HG03045 (cell line): ENCODE data around the gene EEFSEC.

Experiments
- ATAC-seq: cut with Tn5 transposase; IDR thresholded peaks from one replicate; pipeline ENCODE4 v1.9.1; 2021; ENCODE audit warnings: mild to moderate bottlenecking, moderate library complexity; ENCODE audit not compliant: unreplicated experiment

Gene EEFSEC

DNA sequence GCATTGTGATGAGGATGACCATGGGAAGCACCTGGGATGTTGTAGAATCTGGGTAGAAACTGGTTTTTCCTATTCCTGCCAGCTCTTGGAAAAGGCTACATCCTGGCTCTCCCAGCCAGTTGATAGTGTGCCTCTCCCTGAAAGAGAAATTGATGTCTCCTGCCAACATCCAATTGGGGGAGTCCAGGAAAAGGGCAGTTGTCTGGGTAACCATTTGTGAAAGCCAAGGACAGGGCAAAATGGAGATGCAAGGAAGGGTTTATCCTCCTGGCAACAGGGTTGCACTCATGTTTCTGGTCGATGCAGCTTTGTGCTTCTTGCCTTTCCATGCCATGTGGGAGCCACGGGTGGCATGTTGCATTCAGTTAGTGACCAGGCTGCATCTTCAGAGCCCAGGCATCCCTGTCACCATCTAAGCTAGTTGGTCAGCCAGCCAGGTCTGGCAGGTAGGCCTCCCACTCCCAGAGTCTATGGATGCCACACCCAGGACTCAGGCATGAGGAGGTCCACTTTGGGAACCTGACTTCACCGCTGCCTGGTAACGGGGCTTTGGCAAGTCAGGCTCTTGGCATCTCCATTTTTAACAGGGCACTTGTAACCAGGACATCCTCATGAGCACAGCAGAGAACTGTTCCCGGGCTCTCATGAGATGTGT, 159.9 kb downstream of the EEFSEC start:
- ATAC-seq = no peak

DNA sequence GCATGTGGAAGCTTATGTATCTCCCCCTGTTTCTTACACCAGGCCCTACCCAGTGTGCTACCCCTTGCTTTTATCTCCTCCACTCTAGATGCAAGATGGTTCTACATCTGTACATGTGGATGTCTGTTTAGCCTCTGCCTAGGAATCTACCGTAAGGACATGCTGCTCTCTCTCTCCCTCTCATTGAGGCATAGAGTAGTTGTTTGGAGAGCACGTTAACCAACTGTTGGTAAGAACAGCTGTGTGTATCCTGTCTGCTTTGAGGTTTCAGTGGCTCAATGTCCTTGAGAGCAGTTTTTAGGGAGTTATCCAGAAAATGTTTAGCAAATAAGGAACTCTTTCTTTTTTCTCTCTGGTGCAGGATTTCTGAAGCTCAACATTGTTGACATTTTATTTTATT, 160.7 kb downstream of the EEFSEC start:
- no peak for ATAC-seq

DNA sequence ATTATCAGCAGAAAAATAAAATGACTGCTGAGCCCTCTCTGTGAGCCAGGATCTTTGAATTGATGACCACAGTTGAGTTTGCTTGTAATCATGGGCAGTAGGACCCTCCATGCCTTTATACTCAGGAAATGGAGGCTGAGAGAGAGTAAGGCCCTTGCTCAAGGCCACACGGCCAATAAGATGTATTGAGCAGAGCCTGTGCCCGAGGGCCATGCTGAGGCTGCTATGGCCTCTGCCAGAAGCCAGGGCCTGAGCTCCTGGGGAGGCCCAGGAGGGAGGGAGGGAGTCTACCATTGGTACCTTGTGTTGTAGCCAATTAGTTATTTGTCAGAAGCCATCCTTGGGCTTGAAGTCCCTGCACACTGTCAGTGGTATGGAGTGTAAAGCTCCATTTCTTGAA, 162.0 kb downstream of the EEFSEC start:
- no peak for ATAC-seq

DNA sequence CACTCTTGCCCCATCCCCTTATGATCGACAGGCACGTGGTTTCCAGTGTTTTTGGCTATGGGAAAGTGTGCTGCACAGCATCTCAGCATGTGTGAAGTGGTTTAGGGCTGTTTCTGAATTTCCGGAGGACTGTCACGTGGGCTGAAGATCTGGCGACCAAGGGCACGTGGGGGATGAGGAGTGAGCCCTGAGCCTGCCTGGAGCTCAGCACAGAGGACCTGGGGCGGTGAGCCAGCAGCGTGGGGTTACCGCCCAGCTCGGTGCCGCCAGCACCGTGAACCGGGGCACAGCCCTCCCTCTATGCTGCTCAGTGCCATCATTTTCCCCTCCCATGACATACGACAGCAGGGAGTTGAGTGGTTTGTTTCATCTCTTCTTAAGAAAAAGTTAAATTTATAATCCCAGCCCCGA, 163.2 kb downstream of the EEFSEC start:
- no peak for ATAC-seq

DNA sequence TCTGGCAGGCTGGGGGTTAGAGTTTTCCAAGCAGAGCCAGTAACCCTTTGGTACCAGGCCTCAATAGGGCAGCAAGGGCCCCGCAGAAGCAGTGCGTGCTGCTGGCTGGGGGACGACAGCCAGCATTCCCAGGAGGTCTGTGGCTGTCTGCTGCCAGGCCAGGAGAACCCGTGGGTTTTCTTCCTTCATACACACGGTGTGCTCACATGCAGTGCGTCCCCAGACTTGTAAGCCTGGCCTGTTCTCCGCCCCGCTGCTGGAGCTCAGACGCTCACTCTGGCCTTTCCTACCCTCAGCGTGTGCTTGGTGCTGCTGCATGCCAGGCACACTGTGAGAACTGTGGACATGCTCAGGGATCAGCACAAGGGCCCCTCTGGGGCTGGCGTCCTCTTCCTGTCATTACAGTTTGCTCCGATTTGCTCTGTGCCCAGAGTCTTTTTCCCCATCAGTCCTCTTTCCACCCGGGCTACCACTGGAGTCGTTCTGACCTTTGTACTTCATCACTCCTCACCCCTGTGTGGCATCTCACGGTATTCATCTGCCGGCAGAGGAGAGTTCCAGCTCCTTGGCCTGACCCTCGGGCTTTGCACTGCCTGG, 163.9 kb downstream of the EEFSEC start:
- ATAC-seq = no peak

DNA sequence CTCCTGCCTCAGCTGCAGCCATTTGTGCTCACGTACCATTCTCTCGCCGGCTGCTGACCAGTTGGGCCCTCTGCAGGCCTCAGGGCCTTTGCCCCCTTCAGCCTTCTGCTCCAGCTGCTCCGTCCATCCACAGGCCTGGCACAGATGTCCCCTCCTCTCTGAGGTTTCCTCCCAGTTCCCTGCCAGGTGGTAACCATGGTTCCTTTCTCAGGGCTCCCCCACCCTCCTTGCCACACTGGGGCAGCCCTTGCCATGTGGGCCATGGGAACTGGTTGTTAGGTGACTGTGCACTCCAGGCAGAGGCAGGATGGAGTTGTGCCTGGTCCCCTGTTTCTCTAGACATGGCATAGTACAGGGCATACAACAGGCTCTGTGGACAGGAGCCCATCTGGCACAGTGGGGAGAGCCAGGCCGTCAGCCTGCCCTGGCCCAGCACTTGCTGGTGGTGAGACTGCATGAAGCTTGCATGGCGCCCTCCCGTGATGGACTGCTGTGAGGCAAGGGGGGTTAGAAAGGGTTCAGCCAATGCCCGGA, 164.5 kb downstream of the EEFSEC start:
- no peak for ATAC-seq

DNA sequence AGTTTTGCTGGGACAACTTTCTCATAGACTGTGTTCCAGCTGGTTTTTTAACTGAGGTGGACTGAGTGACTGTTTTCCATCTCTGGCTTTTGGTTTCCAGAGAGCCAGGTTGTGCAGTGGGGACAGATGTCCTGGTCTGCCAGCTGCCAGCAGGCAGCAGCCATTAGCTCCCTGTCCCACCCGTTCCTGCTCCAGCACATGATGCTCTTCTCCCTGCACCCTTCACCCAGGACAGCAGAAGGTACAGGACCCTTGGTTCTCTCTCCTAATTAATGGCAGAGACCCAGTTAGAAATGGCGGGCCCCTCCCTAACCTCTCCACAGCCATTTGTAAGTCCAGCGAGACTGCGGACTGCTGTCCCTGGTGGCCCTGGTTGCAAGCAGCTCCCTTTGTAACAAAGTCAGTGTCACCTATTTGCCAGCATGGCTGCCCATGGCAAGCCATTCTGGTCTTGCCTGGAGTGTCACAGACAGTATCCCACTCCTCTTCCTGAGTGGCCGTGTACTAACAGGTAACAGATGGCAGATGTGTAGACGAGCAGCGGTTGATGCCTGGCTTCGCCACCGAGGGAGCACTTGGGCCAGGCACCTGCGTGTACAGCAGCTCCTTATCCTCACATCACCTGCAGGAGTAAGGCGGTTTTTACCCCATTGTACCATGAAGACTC, 165.1 kb downstream of the EEFSEC start:
- no peak for ATAC-seq

DNA sequence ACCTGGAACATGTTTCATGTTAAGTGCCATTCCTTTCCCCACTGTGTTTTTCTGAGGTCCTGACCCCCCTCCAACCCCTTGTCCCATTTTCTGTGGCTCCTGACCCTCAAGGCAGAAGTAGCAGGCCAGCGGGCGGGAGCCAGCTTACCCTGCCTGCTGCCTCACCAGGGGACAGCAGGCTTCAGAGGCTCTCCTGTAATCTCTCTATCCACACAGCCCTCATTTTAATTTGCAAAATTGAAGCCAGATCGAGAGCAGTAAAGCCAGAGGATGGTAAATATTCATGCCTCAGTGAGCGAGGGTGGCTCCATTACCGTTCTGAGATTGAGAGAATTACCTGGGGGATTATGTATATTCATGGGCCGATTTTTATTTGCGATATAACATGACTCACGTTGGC, 165.8 kb downstream of the EEFSEC start:
- no peak for ATAC-seq

DNA sequence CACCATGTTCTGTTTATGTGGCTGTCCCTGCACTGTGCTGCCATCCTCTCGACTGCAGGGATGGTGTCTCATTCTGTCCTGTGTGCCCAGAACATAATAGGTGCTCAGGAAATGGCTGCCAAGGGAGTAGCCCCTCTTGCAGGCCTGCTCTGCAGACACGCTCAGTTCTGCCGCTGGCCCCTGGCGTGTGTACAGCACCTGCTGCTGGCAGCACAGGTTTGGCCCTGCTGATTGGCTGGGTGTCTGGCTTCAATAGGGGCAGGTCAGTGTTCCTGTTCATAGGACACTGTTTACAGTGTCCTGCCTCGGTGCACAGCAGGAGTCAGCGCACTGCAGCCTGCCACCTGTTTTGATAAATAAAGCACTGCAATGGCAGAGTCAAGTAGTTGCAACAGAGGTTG, 166.5 kb downstream of the EEFSEC start:
- ATAC-seq = no peak

DNA sequence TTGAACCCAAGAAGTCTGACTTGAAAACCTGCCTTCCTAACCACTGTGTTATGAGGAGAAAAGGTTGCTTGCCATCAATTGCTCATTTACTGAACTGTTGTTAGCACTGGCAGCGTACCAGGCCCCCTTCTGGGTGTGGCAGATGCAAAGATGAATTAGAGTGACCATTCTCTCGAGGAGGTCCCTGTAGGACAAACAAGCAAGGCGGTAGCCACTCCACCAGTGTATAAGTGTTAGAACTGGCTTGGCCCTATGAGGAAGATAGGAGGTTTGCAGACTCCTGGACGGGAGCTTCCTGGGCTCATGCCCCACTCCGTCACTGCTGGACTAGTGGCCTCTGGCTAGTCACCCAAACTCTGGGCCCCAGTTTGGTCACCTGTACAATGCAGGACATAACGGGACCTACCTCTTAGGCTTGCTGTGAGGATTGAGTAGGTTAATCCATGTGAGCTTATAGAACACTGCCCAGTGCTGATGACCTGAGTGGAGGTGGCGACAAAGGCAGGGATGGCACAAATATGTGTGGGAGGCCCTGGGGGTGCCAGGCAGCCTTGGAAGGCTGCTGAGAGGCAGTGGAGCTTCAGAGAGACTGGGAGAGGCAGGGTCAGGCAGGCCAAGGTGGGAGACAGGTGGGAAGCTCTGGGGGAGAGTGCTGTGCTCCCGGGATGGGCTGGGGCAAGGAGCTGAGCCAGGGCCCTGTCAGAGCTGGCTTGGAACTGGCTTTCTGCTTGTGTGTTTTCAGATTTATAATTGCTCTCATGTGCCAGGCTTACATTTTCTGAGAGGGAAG, 167.5 kb downstream of the EEFSEC start:
- ATAC-seq = no peak

DNA sequence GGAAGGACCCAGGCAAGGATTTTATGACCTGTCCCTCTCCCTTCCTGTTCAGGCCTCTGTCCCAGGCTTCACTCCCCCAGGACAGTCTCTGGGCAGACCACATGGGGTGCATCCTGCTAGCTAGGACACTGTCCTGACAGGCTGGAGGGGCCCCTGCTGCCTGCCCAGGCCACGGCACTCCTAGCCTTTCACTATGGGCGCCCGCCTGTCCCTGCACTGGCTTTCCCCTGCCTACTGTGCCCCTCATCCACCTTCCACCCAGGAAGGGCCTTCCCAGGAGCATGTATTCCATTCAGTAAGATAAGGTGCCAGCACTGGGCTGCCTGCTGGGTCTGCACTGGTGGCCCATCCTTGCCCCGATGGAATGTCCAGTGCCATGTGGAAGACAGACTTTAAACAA, 168.1 kb downstream of the EEFSEC start:
- ATAC-seq = no peak

DNA sequence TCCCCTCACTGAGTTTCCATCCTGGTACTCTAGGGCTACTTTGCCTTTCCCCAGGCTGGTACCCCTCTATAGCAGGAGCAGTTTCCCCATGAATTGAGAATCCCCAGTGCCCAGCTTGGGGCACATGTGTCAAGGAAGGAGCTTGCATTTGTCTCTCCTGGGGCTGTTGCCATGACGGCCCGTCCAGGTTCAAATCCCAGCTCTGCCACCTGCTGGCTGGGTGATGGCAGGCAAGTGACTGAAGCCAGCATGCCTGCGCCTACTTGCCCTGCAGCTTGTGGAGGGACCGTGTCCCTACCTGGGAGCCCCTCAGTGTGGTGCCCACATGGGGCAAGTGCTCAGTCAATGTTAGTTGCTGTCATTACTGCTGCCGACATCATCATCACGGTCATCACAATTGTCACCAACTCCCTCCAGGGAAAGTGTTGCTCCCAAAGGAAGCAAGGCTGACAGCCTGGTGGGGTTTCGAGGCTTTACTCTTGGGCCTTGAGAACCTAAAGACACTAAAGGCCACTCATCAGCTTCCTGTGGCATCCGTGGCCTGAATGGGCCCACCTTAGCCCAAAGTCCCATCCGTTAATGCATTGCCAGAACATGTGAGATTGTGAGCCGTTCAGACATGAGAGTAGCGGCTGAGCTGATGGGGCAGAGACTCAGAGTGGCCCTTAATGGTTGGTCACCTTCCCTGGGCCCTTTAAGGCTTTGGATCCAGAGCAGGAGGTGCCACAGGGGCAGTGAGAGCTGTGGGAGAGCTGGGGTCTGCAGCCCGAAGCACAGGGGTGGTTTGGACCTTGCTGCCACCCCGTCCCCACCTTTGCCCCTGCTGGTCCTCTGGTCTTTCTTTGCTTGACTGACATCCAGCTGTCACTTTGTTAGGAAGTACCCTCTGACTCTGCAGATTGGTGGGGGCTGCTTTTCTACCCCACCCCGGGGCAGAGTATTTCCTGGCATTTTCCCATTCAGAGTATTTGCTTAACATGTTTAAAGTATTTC, 169.0 kb downstream of the EEFSEC start:
- ATAC-seq = no peak

DNA sequence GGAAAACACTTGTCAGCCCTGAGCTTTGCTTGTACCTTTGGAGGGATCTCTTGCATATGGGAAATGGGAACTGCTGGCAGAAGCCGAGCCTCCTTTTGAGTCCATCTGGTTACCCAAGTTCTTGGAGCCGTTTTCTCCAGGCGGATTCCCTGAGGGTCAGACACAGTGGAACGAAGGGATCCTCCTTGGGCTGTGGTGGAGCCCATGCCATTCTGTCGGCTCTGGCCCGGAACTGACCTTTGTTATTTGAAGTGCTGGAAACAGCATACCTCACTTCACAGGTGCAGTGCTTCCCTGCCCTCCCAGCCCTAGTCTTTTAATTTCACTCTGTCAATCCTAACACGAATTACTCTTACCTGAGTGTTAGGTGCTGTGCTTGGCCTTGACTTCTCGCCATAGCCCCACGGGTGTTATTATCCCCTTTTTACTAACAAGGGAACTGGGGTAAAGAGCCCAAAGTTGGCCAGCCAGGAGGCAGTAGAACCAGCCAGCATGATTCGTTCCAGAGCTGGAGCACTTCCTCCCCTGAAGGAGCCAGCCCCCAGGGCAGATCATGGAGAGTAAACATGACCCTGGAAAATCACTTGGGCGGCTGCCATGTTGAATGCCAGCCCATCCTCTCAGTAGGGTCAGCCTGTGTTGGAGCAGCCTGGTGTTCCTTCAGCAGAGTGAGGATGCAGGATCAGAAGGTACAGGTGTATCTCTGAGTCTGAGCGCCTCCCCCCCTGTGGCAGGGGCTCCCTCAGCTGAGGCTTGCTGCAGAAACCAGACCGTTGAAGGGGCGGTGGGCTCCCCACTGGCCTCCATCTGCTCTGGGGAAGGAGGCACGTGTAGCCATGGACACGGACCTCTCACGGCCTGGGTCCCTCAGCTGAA, 170.2 kb downstream of the EEFSEC start:
- ATAC-seq = no peak

DNA sequence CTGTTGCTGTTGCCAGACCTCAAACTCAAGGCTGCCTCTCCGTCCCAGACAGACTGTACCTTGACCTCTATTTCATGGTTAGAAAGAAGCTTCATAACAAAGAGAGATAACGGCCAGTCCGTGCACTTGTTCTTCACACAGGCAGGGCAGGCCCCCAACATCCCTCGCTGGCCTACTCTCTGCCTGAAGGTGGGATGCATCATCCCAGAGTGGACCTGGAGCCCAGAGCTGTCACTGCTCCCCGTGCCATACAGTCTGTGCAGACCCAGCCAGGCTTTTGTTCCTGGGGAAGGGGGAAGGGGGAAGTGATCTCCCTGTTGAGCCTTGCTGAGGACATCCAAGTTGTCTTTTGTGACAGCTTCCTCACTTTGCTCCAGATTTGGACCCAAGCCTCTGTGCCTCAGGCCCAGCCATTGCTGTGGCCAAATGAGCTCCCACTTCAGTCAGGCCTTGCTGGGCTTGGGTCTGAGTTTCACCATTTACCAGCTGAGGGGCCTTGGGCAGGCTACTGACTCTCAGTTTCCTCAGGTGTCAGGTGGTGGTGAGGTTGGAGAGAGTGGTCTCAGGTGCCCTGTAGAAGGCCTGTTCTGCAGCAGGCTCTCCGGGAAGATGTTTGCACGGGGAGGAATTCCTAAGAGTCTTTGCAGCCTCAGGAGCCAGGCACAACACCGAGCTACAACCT, 171.8 kb downstream of the EEFSEC start:
- ATAC-seq = no peak

DNA sequence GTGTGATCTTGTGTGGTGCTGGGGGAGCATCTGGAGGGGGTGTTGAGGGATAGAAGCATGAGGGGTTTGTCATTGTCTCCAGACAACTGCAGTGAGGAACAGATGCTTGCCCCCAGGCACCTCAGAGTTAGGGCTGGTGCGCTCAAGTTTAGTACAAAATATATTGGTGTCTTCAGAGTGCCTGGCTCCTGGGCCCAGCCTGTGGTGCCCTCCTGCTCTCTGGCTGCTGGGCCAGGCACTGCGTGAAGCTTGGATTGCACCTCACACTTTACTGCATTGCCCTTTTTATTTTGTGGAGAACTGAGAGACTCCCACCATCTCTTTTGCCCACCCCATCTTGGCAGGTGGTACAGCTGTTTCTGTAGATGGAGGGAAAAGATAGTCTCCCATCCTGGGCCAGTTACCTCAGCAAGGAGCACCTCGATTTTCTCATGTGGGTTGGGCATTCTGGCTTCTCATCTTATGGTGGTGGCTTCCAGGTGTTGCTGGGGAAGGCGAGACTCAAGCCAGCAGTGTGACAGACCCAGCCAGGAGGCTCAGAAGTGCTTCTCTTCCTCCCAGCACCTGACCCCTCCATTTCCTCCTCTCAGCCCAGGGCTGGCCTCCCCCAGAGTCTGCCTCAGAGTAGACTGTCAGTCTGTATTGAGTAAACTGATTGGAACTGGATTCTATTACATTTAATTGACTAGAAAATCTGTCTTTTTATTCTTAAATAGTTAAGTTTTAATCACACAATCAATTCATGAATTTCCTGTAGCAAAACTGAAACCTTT, 173.0 kb downstream of the EEFSEC start:
- no peak for ATAC-seq

DNA sequence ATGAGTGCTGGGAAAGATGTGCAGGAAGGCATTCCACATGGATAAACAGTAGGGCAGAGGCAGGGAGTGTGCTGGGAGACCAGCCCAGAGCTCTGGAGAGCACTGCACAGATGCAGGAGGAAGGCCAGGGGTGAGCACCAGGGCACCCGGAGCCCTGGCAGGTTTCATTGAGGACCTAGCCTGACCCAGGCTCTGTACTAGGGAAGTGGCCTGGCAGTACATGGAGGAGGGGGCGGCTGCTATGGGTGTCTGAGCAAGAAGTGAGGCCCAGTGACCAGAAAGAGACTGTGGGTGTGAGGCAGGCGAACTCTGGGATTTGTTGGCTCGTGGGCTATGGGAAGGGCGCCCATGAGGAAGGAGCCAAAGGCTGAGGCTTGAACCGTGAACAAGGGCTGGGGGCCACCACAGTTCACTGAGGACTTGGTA, 174.3 kb downstream of the EEFSEC start:
- ATAC-seq = no peak

DNA sequence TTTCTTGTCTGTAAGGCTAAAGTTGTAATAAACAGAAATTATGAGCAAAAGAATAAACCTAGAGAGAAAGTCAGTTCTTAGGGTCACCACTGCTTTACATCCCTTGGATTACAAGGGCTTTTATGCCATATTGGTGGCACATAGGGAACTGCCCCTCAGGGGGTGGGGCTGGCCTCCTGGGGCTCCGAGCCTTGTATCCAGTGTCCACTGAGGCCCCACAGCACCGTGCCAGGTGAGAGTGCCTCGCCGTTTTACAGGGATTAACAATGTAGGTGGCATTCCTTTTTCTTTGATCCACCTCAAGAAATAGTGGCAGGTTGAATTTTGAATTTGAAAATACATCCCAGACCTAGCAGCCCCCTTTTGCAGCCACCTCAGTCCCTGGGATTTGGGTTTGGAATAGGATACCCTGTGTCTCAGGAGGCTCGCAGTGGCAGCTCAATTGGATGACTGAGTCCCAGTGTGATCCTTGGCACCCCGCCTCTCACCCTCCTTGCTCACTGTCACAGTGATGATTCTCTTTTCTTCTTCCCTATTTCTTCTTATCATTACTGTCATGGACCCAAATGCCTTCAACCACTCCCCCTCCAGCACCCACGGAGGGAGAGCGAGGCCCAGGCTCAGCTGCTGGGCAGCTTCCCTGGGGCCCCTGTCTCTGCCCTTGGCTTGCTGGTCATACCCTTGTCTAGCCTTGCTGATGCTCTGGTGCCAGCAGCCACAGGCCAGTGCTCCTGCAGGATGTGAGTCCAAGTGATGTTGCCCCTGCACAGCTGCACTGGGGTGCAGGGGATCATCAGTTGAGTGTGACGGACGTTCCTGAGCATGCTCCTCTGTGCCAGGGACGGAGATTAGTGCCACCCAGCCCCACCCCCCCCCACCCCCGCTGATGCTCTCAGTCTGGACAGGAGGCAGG, 175.5 kb downstream of the EEFSEC start:
- no peak for ATAC-seq
